COLO668 (cell line): ENCODE measurements around the gene TTC8.
A peak's percentile ranks its signal among the peaks of the same experiment; 100 is the strongest.
"Not testable (repeated sequence)": the region's sequence is repeated elsewhere in the genome, so short reads cannot be mapped to it uniquely, and the experiment has no call there.

Source experiments
- DNase-seq: peaks from one replicate; lab custom pipeline; 2025; ENCODE audit not compliant: unreplicated experiment; lab: John Stamatoyannopoulos, UW

TTC8 gene

DNA sequence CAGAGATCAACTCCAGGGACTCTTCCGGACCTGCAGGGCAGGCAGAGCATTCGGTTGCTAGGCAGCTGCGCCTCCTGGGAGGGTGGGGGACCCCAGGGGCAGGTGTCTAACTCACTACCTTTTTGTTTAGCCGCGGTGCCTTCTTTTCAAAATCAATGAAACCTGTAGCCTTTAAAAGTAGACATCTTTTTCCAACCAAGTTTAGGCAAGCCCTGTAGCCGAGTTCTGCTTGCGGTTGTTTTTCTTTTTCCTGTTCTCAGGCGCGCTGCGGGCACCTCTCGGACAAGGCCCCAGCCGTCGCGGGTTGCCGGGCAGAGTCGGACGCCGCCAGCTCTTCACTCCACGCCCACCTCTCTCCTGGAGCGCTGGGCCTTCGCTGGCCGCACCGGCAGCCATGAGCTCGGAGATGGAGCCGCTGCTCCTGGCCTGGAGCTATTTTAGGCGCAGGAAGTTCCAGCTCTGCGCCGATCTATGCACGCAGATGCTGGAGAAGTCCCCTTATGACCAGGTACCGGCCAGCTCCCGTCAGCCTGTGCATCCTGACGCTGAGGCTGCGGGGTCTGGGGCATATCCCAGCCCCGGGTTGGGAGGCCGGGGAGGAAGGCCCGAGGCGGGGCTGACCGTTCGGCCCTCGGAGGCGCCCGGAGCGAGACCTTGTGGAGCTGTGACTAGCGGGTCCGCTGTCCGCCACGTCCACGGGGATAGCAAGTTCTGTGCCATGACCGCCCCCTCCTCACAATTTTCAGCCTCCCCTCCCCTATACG lies at the start of gene TTC8:
TTC8 (plus strand) TSS at position 338 of the 764 bp plus-strand sequence; CDS start at position 395, 57 bp downstream.
- DNase-seq, result peak; percentile 93

DNA sequence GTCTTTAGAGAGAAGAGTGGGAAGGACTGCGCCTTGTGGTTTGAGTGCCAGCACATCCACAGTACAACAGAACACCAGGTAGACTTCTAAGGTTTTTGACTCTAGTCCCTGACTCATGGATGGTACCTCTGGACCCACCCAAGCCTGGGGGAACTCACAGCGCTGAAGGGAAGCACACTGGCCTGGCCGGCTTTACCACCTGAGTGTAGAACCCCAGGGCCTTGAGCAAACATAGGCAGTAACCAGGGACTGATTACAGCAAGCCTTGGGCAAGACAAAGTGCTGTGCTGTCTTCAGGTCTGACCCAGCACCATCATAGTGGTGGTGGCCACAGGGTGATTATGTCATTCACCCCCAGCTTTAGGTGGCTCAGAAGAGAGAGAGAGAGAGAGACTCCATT lies 48.9 kb upstream of the TTC8 start:
- DNase-seq, result no peak

DNA sequence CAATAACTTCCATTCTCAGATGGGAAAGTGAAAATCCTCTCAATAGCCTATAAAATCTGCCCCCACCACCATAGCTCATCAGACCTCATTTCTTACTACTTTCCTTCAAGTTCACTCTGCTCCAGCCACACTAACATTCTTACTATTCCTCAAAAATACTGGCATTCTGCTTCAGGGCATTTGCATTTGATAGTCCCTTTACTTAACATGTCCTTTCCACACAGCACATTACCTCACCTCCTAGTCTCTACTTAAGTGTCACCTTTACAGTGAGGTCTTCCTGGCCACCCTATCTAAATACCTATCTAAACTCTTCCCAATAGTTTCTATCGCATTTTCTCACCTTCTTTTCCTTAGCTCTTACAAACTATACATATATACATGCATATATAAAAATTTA lies 38.5 kb upstream of the TTC8 start:
- DNase-seq, result no peak

DNA sequence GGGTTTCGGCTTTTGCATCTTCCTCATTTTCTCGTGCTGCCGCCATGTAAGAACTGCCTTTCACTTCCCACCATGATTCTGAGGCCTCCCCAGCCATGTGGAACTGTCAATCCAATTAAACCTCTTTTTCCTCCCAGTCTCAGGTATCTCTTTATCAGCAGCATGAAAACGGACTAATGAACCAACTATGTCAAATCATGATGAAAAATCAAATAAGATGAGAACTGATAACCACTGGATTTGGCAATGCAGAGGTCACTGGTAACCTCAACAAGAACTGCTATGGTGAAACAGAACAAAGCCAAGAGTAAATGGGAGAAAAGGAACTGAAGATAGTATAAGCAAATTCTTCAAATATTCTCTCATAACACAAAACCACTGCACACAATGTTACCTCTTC lies 37.7 kb upstream of the TTC8 start:
- DNase-seq, result no peak

DNA sequence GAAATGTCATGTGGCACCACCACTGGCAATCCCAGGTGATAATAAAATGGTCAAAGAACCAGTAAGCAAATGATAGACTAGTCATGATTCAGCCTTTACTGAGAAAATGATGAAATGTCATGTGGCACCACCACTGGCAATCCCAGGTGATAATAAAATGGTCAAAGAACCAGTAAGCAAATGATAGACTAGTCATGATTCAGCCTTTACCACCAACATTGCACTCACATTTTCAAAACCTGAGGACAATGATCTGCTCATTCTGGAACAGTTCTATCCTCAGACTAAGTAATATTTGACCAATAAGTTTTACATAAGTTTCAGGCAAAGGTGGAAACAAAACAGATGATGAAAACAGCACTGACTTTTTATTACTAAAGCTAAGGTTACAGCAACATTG lies 34.9 kb upstream of the TTC8 start:
- DNase-seq, result not testable (repeated sequence)

DNA sequence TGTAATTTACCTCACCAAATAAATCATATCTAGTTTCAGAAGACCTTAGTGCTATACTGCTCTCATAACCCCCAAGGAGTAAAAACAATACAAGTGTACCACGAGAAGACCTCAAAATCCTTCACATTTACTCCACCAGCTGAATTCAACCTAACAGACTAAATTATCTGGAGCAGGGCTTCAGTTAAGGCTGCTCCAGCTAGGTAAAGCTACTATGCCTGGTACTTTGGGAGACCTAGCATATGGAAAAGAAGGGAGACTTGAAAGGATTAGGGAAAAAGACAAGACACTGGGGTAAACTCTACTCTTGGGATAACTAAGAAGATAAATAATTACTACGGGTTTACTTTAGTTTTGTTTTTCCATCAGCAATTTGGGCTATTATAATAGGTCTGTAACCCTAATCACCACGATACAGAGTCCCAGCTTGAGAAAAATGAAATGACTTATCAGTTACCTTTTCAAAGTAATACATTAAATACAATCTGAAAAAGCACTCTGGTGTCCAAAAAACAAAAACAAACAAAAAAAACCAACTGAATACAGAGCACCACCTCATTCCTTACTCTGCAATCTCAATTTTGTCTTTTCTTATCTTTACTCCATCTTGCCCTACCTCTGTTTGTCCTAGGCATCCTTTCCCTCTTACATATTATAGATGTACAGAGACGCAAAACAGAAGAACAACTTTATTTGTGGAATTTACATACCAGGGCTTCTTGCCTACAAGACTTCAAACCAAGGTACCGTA lies 33.8 kb upstream of the TTC8 start:
- DNase-seq, result no peak

DNA sequence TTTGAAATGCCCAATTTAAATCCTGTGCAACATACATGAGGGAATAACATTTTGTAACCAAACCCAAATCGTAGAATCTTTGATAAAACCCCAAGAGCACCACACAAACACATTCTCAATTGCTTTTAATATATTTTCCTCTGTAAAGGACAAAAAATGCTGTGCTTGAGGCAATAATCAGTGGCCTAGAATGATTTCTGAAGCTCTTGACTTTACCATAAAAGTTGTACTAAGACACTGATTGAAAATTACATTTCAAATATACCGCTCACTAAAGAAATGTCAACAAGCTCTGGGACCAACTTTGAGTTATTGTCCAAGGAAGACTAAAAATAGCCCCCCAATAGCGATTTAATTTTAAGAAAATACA lies 33.2 kb upstream of the TTC8 start:
- no peak for DNase-seq

DNA sequence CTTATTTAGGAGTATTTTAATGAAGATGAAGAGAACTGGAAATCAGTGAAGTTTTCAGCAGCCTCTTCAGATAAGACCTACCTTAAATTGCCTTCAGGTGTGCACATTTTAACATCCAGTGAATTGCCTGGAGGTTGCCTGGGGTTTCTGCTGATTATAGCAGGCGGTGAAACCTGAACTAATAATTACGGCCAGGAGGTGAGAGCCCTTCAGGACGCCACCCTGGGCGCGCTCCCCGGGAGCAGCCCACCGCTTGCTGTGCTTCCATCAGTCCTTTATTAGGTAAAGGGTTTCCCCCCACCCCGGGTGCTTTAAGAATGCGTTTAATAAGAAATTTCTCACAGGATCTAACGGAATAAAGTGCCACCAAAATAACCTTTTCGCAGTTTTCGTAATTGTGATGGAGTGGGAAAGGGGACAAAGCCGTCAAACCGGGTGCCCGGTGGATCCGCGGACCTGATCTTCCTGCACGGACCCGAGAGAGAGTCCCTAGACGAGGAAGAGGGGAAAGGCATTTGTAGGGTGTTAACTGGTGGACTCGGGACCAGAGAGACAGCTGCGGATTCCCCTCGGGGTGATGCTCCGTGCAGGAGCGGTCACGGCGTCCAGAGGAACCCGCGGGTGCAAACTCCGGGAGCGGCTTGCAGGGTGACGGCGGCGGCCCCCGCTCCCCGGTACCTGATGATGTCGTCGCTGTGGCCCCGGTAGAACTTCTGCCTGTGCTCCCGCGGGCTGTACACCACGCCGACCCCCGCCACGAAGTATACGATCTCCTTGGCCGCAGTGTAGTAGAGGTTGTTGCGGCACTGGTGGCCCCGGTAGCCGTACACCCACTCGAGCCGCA lies 32.6 kb upstream of the TTC8 start:
- peak; percentile 74 for DNase-seq

DNA sequence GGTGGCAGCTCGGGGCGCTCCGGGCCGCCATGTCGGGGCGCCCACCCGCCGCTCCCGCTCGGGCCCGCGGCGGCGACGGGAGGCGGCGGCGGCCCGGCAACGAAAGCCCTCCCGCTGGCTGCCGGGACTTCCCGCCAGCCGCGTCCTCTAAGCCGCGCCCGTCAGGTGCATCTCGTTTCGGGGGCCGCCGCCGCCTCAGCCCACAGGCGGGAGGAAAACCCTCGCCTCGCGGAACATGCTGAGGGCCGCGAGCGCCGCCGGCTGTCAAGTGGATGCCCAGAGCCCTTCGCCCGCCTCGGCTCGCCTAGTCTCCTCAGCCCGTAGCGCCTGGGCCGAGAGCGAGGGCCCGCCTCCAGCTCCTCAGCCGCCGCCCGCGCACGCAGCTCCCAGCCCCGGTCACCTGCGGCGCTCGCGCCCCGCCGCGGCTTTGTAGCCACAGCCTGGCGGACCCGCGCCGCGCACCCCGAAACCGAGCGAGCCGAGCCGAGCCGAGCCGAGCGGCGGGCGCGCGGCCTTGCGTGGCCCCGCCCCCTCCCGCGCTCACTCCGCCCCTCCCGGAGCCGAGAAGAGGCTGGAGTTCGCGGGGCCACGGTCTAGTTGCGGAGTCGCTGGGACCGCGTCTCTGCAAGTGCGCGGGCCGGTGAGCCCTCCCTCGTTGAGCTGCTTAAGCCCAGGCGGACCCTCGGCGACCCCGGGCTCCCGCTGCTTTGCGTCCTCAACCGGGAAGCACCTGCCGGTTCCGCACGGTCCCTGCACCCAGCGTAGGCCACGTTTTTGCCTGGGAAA lies 31.8 kb upstream of the TTC8 start, which contains the start of gene EML5:
EML5 (minus strand) TSS at position 481 of the 786 bp plus-strand sequence; CDS start at position 31, 450 bp downstream.
- peak; percentile 97 for DNase-seq

DNA sequence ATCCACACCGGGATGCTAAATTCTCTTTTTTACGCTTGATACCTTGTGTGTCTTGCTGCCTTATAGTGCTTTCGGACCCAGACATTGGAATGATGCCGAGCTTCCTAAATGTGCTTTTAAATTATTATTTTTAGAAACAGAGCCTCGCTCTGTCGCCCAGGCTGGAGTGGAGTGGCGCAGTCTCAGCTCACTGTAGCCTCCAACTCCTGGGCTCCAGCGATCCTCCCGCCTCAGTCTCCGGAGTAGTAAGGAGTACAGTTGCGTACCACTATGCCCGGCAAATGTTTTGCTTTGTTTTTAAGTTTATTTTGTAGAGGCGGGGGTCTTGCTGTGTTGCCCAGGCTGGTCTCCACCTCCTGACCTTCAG lies 31.2 kb upstream of the TTC8 start:
- DNase-seq, result no peak

DNA sequence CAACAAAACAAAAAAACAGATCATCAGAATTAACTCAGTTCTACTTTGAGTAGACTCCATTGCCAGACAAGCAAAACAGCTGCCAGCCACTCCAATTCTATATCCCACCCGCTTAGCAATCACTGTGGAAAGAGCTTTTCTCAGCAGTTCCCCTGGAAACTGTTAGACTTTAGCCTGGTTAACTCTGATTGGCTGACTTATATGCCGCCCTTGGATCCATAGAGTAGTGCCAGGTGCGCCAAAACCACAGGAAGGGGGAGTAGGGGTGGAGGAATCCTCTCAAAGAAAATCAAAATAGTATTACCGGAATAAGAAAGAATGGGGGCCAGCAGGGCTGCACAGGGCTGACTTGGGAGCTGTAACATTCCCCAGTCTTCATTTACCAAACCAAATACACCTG lies 26.3 kb upstream of the TTC8 start:
- DNase-seq, result peak; percentile 45

DNA sequence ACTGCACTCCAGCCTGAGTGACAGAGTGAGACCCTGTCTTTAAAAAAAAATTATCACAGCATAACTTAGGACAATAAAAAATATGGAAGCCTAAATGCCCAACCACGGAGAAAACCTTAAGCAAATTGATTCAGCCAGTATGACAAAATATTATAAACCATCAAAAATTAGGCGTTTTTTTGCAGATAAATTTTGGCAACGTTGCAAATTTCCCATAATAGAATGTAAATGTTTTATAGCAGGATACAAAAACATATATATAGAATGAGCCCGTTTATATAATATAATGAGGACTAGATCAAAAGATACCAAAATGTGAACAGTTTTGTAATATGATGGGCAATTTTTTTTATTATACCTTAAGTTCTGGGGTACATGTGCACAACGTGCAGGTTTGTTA lies 24.9 kb upstream of the TTC8 start:
- no peak for DNase-seq

DNA sequence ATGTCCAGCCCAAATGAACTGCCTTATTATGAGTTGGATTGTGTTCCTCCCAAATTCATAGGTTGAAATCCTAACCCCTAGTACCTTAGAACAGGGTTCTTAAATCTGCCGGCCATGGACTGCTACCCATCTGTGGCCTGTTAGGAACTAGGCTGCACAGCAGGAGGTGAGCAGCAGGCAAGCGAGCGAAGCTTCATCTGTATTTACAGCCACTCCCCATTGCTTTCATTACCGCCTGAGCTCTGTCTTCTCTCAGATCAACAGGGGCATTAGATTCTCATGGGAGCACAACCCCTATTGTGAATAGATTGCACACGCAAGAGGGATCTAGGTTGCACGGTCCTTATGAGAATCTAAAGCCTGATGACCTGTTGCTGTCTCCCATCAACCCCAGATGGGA lies 21.9 kb upstream of the TTC8 start:
- DNase-seq, result no peak

DNA sequence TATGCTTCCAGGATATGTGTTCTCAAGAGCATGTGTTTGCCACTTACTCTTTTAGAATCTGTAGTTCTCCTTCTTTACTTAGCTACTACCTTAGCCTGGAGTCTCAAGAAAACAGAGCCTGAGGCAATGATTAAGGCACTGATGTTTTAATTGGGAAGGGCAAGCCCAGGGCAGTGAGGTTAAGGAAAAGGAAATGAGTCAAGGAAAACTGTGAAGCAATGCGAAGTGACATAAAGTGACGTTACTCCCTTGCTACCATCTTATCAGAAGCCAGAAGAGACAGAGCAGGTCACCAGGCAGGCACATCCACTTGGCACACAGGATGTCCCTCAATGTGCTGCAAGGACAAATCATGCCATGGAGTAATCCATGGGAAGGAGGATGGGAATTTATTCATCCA lies 20.4 kb upstream of the TTC8 start:
- no peak for DNase-seq

DNA sequence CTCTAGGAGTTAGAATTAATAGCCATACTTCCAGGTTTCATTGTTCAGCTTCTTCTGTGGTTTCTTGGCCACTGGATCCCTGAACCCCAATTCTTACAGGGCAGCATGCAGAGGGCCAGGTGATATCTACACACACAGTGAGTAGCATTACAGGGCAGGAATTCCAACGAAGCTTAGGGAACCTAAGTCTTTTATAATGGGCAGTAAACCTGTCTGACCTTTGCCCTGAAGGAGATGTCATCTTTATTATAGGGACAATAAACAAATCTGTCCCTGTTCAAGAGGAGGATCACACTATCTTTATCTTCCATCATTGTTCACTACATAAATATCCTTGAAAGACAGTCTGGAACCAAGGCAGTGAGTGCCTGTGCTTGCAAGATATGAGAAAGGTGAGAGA lies 20.0 kb upstream of the TTC8 start:
- DNase-seq, result no peak

DNA sequence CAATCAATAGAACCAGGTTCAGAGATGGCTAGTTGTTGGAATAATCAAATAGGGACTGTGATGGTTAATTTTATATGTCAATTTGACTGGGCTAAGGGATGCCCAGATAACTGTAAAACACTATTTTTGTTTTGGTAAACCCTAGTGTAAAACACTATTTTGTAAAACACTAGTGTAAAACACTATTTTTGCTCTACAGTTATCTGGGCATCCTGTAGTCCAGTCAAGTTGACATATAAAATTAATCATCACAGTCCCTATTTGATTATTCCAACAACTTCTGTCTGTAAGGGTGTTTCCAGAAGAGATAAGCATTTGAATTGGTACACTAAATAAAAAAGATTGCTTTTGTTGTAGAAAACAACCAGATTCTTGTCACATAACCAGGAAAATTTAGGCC lies 16.1 kb upstream of the TTC8 start:
- no peak for DNase-seq

DNA sequence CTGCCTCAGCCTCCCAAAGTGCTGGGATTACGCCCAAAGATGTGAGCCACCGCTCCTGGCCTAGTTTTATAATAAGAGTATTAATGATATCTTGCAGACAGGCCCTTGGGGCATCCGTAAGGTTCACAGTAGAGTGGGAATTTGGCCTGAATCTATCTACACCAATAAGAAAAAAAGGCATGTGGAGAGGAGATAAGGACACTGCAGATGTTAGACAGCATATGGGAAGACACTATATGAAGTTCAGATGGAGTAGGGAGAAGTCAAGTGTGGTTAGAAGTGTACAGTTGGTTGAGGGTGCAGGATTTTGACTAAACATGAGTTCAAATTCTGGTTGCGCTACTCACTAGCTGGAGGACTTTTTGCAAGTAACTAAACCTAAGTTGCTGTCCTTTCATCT lies 8.5 kb upstream of the TTC8 start:
- DNase-seq, result no peak

DNA sequence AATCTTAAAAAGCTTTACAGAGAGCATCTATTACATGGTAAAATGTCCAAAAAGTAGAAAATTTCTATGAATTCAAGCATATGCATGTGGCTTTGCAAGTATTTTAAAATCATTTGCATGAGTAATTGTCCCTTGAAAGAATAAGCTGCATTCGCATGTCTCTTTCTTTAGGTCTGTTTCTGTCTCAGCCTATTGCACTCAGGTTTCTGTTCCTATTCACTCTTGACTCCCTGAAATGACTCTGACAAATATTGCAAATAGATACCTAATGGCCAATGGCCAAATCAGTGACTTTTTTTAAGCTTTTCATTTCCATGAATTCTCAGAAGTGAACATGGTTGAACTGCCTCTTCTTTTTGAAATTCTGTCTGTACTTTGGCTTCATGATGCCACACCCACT lies 6.4 kb upstream of the TTC8 start:
- DNase-seq, result no peak

DNA sequence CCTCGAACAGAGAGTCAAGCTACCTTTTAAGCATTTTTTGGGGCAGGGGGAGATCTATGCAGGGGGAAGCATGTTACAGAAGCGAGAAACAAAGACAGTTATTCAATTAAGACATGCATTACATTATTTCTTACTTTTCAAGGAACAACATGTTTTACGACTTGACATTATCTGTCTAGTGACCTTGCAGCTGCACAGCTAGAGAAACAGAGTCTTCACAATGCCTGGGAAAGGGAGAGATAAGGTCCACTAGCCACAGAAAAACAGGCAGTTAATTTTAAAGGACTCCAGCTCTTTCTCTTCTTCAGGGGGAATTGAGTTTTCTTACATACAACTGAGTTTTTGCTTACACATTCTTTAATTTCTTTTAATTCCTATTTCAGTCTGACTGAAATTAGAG lies 4.8 kb upstream of the TTC8 start:
- not testable (repeated sequence) for DNase-seq

DNA sequence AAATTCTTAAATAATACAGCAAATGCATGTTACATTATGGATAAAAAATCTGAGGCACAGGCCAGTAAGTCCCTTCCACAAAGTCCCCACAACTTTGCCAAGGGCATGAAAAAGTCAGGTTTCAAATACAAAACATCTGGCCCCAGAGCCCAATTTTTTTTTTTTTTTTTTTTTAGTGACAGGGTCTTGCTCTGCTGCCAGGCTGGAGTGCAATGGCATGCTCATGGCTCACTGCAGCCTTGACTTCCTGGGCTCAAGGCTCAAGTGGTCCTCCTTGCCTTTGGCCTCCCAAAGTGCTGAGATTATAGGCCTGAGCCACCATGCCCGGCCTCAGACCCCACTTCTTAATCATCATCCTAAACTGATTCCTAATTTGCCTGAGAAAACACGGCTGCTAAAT lies 3.1 kb upstream of the TTC8 start:
- no peak for DNase-seq

DNA sequence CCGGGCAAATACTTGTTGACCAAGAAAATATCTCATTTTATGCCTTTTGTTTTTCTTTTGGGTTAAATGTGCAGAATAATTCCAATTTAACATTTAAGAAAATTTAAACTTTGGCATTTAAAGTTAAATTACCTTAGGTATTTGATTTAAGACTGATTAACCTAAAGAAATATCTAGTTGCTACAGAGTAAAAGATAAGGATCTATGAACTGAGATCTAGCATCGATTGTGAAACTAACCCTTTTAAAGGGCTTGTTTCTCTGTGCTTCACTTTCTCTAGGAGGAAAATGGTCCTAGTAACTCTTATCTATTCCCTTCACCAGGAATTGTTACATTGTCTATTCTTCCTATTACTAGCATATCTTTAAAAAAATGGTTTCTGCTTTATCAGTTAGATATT lies 2.6 kb upstream of the TTC8 start:
- no peak for DNase-seq
